ENCODE measurements around the gene GPN1. TPM values are rescaled to one million over a fixed set of nuclear protein-coding genes. Genes with fewer than 3 reads are reported as not detected.

The GPN1 gene
- polyA plus RNA-seq (2011; rRNA removed) (98.9 and 117 TPM in 2 replicates), polyA plus RNA-seq (2017; fragmentation: RNase III; extraction: RNeasy Plus Mini Kit Qiagen cat#74134 plus additional on column Dnase treatment) (59.8 to 59.9 TPM (median 59.9 TPM) in 3 replicates), polyA minus RNA-seq (2011; rRNA and poly(A)+ RNA removed) (48.4 and 58.1 TPM in 2 replicates)
- 42.7 and 43.3 TPM in 2 replicates for polyA plus RNA-seq (2012; cell fraction: cytosol; rRNA removed)
- polyA plus RNA-seq (2012; cell fraction: nucleus; rRNA removed), result 17.4 and 20.0 TPM in 2 replicates

- POLR2A ChIA-PET, result interaction anchor here (0.5 to 2.1 kb wide), 7 partner anchors 12 to 225 kb away, joined by 3 to 11 read pairs (median 4); partner anchors contain the start of genes NRBP1, PPM1G, SLC4A1AP and SUPT7L
- Histone ChIP-seq H3K27ac (peak within 1 kb of the TSS; percentile 87 to 93), H3K9me3 (no peaks in the 10 kb centered on the region), H3K4me1 (peaks cover 14% of the 10 kb centered on the region), H3K4me3 (peak within 1 kb of the TSS; percentile 80), H3K4me2 (peak within 1 kb of the TSS; percentile 86)
- CTCF ChIA-PET, result interaction anchor here (0.6 to 1.9 kb wide), 8 partner anchors 17 to 522 kb away, joined by 3 to 8 read pairs (median 3); partner anchors contain the start of gene IFT172
- TF ChIP-seq CHD2 (IDR thresholded peaks at IDR 0.05; ENCODE audit: low read length, partially characterized antibody) (no peak), SREBF2 (IDR thresholded peaks at IDR 0.05) (no peak), CHD4 (IDR thresholded peaks at IDR 0.05; ENCODE audit: borderline replicate concordance) (no peak), TP53 (CRISPR knock-in tag; IDR thresholded peaks at IDR 0.05) (peak; percentile 65; the same call in 1 of the 2 replicates), PBX3 (IDR thresholded peaks at IDR 0.05) (peak; percentile 66; the same call in 1 of the 2 replicates), FOXS1 (CRISPR knock-in tag; IDR thresholded peaks at IDR 0.05) (no peak), ELK1 (IDR thresholded peaks at IDR 0.05; ENCODE audit: low read depth, low read length) (no peak), FOSL2 (IDR thresholded peaks at IDR 0.05) (no peak), FOSL2 (CRISPR knock-in tag; IDR thresholded peaks at IDR 0.05) (peak; percentile 79), RFX5 (IDR thresholded peaks at IDR 0.05) (no peak; the same call in 1 of the 2 replicates), KDM5A (IDR thresholded peaks at IDR 0.05) (peak; percentile 92), PHF8 (IDR thresholded peaks at IDR 0.05; ENCODE audit: borderline replicate concordance, low read depth) (peak; percentile 98), EHF (CRISPR knock-in tag; IDR thresholded peaks at IDR 0.05) (no peak), NFE2L2 (conservative IDR thresholded peaks at IDR 0.05; ENCODE audit: low read length) (no peak), SMC3 (IDR thresholded peaks at IDR 0.05) (peak; percentile 16; the same call in 1 of the 3 replicates), CBX2 (IDR thresholded peaks at IDR 0.05; ENCODE audit: borderline replicate concordance, low read depth) (no peak), JUN (IDR thresholded peaks at IDR 0.05) (peak; percentile 58 to 96; a peak in 4 of 5 replicates), POLR2A (IDR thresholded peaks at IDR 0.05; ENCODE audit: low read length) (peak; percentile 99), ZSCAN20 (CRISPR knock-in tag; IDR thresholded peaks at IDR 0.05) (no peak), RARB (CRISPR knock-in tag; IDR thresholded peaks at IDR 0.05) (no peak), E2F6 (IDR thresholded peaks at IDR 0.05; ENCODE audit: borderline replicate concordance, low read depth) (peak; percentile 71; the same call in 1 of the 2 replicates), HDAC2 (IDR thresholded peaks at IDR 0.05) (no peak), MAX (IDR thresholded peaks at IDR 0.05) (peak; percentile 90), MYC (IDR thresholded peaks at IDR 0.05; ENCODE audit: borderline replicate concordance, low read length) (peak; percentile 90), BCL3 (IDR thresholded peaks at IDR 0.05) (peak; percentile 89)
- ATAC-seq, result peak; percentile 92 to 98
- WGBS (ENCODE audit: missing lambda C conversion rate), result 2% methylated on average over 44 of the region's 44 CpGs
- peak; percentile 87 to 91 for DNase-seq (ENCODE audit: low read depth in 1 of 2, low spot score in 1 of 2)
- FAIRE-seq, result no peak
Measured at GRCh38 chr2:27628767-27629709, at the start of gene GPN1, which contains the start of gene CCDC121. TSS of gene GPN1 (plus strand) at chr2:27629050. CDS start at chr2:27629059, 9 bp downstream. TSS of gene CCDC121 (minus strand) at chr2:27629012. CDS start at chr2:27627799, 1,213 bp downstream.

Measured in A549 (cell line).